ENCODE data around the gene GCN1.

GRCh38 chr12:120207227-120207626 lies 12.7 kb upstream of the GCN1 start:
- TF ChIP-seq CTCF (IDR thresholded peaks at IDR 0.05): no peak
- TF ChIP-seq POLR2A (IDR thresholded peaks at IDR 0.05): no peak
